ENCODE measurements around the gene UBE2I.
A peak's percentile ranks its signal among the peaks of the same experiment; 100 is the strongest.

Gene UBE2I

GRCh38 chr16:1354815-1355540 is 45.5 kb downstream of the UBE2I start:
- no peak overlapping the region for H3K27ac Mint-ChIP-seq

GRCh38 chr16:1355591-1355990 is 46.2 kb downstream of the UBE2I start:
- no peak overlapping the region for H3K4me3 Mint-ChIP-seq
- no peaks in the 10 kb centered on the region for H3K27me3 Mint-ChIP-seq
- H3K9me3 Mint-ChIP-seq (ENCODE audit: low read depth): no peaks in the 10 kb centered on the region
- no peaks in the 10 kb centered on the region for H3K36me3 Mint-ChIP-seq
- H3K4me1 Mint-ChIP-seq (ENCODE audit: low read depth): peaks cover 23% of the 10 kb centered on the region
- H3K27ac Mint-ChIP-seq: no peak overlapping the region

More at GRCh38 chr16:1354815-1355540, 45.5 kb downstream of the UBE2I start:
- H3K9me3 Mint-ChIP-seq (ENCODE audit: low read depth): no peaks in the 10 kb centered on the region
- H3K4me3 Mint-ChIP-seq: peak overlapping the region; percentile 3
- H3K27me3 Mint-ChIP-seq: no peaks in the 10 kb centered on the region
- H3K4me1 Mint-ChIP-seq (ENCODE audit: low read depth): peaks cover 28% of the 10 kb centered on the region
- H3K36me3 Mint-ChIP-seq: no peaks in the 10 kb centered on the region

- H3K27ac Mint-ChIP-seq: peak overlapping the region; percentile 34
- H3K36me3 Mint-ChIP-seq: no peaks in the 10 kb centered on the region
- no peaks in the 10 kb centered on the region for H3K27me3 Mint-ChIP-seq
- H3K4me1 Mint-ChIP-seq (ENCODE audit: low read depth): peaks cover 23% of the 10 kb centered on the region
- H3K9me3 Mint-ChIP-seq (ENCODE audit: low read depth): no peaks in the 10 kb centered on the region
- no peak overlapping the region for H3K4me3 Mint-ChIP-seq
Measured at GRCh38 chr16:1356061-1356900, 46.8 kb downstream of the UBE2I start.

- H3K4me1 Mint-ChIP-seq (ENCODE audit: low read depth): peaks cover 16% of the 10 kb centered on the region
- H3K4me3 Mint-ChIP-seq: no peak overlapping the region
- H3K27me3 Mint-ChIP-seq: no peaks in the 10 kb centered on the region
- H3K9me3 Mint-ChIP-seq (ENCODE audit: low read depth): no peaks in the 10 kb centered on the region
- H3K36me3 Mint-ChIP-seq: no peaks in the 10 kb centered on the region
- peak overlapping the region; percentile 70 for H3K27ac Mint-ChIP-seq
Measured at GRCh38 chr16:1357906-1358566, 48.6 kb downstream of the UBE2I start.

GRCh38 chr16:1361685-1362360 is 52.4 kb downstream of the UBE2I start:
- no peaks in the 10 kb centered on the region for H3K36me3 Mint-ChIP-seq
- H3K27ac Mint-ChIP-seq: no peak overlapping the region
- H3K9me3 Mint-ChIP-seq (ENCODE audit: low read depth): no peaks in the 10 kb centered on the region
- peaks cover 2% of the 10 kb centered on the region for H3K4me1 Mint-ChIP-seq (ENCODE audit: low read depth)
- H3K27me3 Mint-ChIP-seq: no peaks in the 10 kb centered on the region
- no peak overlapping the region for H3K4me3 Mint-ChIP-seq

GRCh38 chr16:1362807-1363206 is 53.4 kb downstream of the UBE2I start:
- no peak overlapping the region for H3K4me3 Mint-ChIP-seq
- H3K9me3 Mint-ChIP-seq (ENCODE audit: low read depth): no peaks in the 10 kb centered on the region
- no peaks in the 10 kb centered on the region for H3K36me3 Mint-ChIP-seq
- no peak overlapping the region for H3K27ac Mint-ChIP-seq
- H3K4me1 Mint-ChIP-seq (ENCODE audit: low read depth): peaks cover 2% of the 10 kb centered on the region
- no peaks in the 10 kb centered on the region for H3K27me3 Mint-ChIP-seq

- H3K4me3 Mint-ChIP-seq: no peak overlapping the region
- H3K27ac Mint-ChIP-seq: peak overlapping the region; percentile 16
- peaks cover 2% of the 10 kb centered on the region for H3K4me1 Mint-ChIP-seq (ENCODE audit: low read depth)
- no peaks in the 10 kb centered on the region for H3K9me3 Mint-ChIP-seq (ENCODE audit: low read depth)
- no peaks in the 10 kb centered on the region for H3K27me3 Mint-ChIP-seq
- no peaks in the 10 kb centered on the region for H3K36me3 Mint-ChIP-seq
Measured at GRCh38 chr16:1363501-1364041, 54.1 kb downstream of the UBE2I start.

- H3K4me1 Mint-ChIP-seq (ENCODE audit: low read depth): peaks cover 2% of the 10 kb centered on the region
- H3K9me3 Mint-ChIP-seq (ENCODE audit: low read depth): no peaks in the 10 kb centered on the region
- no peaks in the 10 kb centered on the region for H3K27me3 Mint-ChIP-seq
- H3K4me3 Mint-ChIP-seq: no peak overlapping the region
- H3K27ac Mint-ChIP-seq: no peak overlapping the region
- H3K36me3 Mint-ChIP-seq: no peaks in the 10 kb centered on the region
Measured at GRCh38 chr16:1364510-1364909, 55.1 kb downstream of the UBE2I start.

- H3K27ac Mint-ChIP-seq: no peak overlapping the region
- no peaks in the 10 kb centered on the region for H3K36me3 Mint-ChIP-seq
- H3K27me3 Mint-ChIP-seq: no peaks in the 10 kb centered on the region
- no peak overlapping the region for H3K4me3 Mint-ChIP-seq
- H3K4me1 Mint-ChIP-seq (ENCODE audit: low read depth): peaks cover 2% of the 10 kb centered on the region
- no peaks in the 10 kb centered on the region for H3K9me3 Mint-ChIP-seq (ENCODE audit: low read depth)
Measured at GRCh38 chr16:1366060-1366711, 56.8 kb downstream of the UBE2I start.

GRCh38 chr16:1366712-1367299 is 57.4 kb downstream of the UBE2I start:
- H3K27ac Mint-ChIP-seq: no peak overlapping the region
- H3K36me3 Mint-ChIP-seq: no peaks in the 10 kb centered on the region
- peaks cover 2% of the 10 kb centered on the region for H3K4me1 Mint-ChIP-seq (ENCODE audit: low read depth)
- H3K4me3 Mint-ChIP-seq: no peak overlapping the region
- no peaks in the 10 kb centered on the region for H3K27me3 Mint-ChIP-seq
- H3K9me3 Mint-ChIP-seq (ENCODE audit: low read depth): no peaks in the 10 kb centered on the region

GRCh38 chr16:1367486-1368174 is 58.2 kb downstream of the UBE2I start:
- Mint-ChIP-seq H3K9me3 (ENCODE audit: low read depth) (no peaks in the 10 kb centered on the region), H3K27ac (no peak overlapping the region), H3K36me3 (no peaks in the 10 kb centered on the region), H3K27me3 (no peaks in the 10 kb centered on the region), H3K4me3 (no peak overlapping the region), H3K4me1 (ENCODE audit: low read depth) (peaks cover 2% of the 10 kb centered on the region)

GRCh38 chr16:1371054-1371978 is 61.9 kb downstream of the UBE2I start:
- Mint-ChIP-seq H3K27me3 (no peaks in the 10 kb centered on the region), H3K4me1 (ENCODE audit: low read depth) (no peaks in the 10 kb centered on the region), H3K4me3 (no peak overlapping the region), H3K9me3 (ENCODE audit: low read depth) (no peaks in the 10 kb centered on the region), H3K36me3 (no peaks in the 10 kb centered on the region), H3K27ac (no peak overlapping the region)
